GM12891 (cell line): ENCODE data around the gene TMEM114.

Experiments
- PAX5 ChIP-seq: IDR thresholded peaks from 2 replicates; pipeline ENCODE4 v1.6.1; 2011; ENCODE audit warnings: low read length, moderate library complexity, mild to moderate bottlenecking; ENCODE audit not compliant: insufficient read depth, severe bottlenecking
- POLR2A ChIP-seq: IDR thresholded peaks from 2 replicates; pipeline ENCODE4 v1.6.1; 2011; ENCODE audit warnings: low read depth, low read length, control low read depth
- POLR2AphosphoS5 ChIP-seq: IDR thresholded peaks from 2 replicates; pipeline ENCODE4 v1.6.1; 2011; ENCODE audit warnings: low read depth, low read length, control low read depth
- POU2F2 ChIP-seq: IDR thresholded peaks from 2 replicates; pipeline ENCODE4 v1.6.1; 2011; ENCODE audit warnings: low read depth, mild to moderate bottlenecking, control low read depth, low read length, moderate library complexity
- SPI1 ChIP-seq: IDR thresholded peaks from 2 replicates; pipeline ENCODE4 v1.6.1; 2011; ENCODE audit warnings: low read depth, low read length, control low read depth
- TAF1 ChIP-seq: IDR thresholded peaks from 2 replicates; pipeline ENCODE4 v1.6.1; 2011; ENCODE audit warnings: low read depth, low read length, control low read depth

- TF ChIP-seq POLR2AphosphoS5 (no peak), TAF1 (no peak), POLR2A (no peak), PAX5 (no peak), SPI1 (no peak), POU2F2 (no peak)
Observed at GRCh38 chr16:8585041-8585440, 5.3 kb downstream of the TMEM114 start.
